IMR-90 (cell line): ENCODE data around the gene CTF1. TPM values are rescaled to one million over a fixed set of nuclear protein-coding genes. Genes with fewer than 3 reads are reported as not detected.

Source experiments
- ATAC-seq: fragments of 200-7000 bp; cut with Tn5 transposase; 2 replicates; pipeline ENCODE4 v1.9.1; 2020; ENCODE audit warnings: low read depth, mild to moderate bottlenecking, moderate library complexity
- BruUV-seq: library from RNA; stranded (reverse); fragments of 400-500 nt; replicated peaks from 2 replicates; lab custom pipeline; 2021; lab: Mats Ljungman, UMichigan
- CTCF ChIA-PET: fragments of 300-600 bp; formaldehyde crosslinking; extraction: SDS; loops from one replicate; lab custom pipeline; 2021; ENCODE audit warnings: antibody characterized with exemption; lab: Yijun Ruan, JAX
- POLR2A ChIA-PET: fragments of 300-600 bp; sonication (Branson Sonifier 250); formaldehyde crosslinking; loops from one replicate; lab custom pipeline; 2022; ENCODE audit warnings: antibody characterized with exemption; ENCODE audit not compliant: unreplicated experiment; lab: Charles Lee
- DNase-seq: peaks from one replicate; pipeline ENCODE4 v3.0.0; 2013
- H2AFZ ChIP-seq: replicated peaks from 2 replicates; pipeline ENCODE3; 2013; ENCODE audit warnings: low read length, mild to moderate bottlenecking; ENCODE audit not compliant: poor library complexity
- H2AK5ac ChIP-seq: 2 replicates; pipeline ENCODE4 v1.6.1; 2013; ENCODE audit warnings: low read depth, low read length, inconsistent platforms
- H2AK9ac ChIP-seq: replicated peaks from 2 replicates; pipeline ENCODE3; 2013; ENCODE audit warnings: mild to moderate bottlenecking, low read depth, low read length, moderate library complexity; ENCODE audit not compliant: poor library complexity
- H2BK120ac ChIP-seq: 2 replicates; pipeline ENCODE4 v1.6.1; 2013; ENCODE audit warnings: low read depth, low read length, inconsistent platforms
- H2BK15ac ChIP-seq: 3 replicates; pipeline ENCODE4 v1.6.1; 2013; ENCODE audit warnings: low read depth, low read length, inconsistent platforms
- H2BK20ac ChIP-seq: 2 replicates; pipeline ENCODE4 v1.6.1; 2013; ENCODE audit warnings: low read depth, mild to moderate bottlenecking, inconsistent platforms, low read length, moderate library complexity
- H2BK5ac ChIP-seq: 2 replicates; pipeline ENCODE4 v1.6.1; 2013; ENCODE audit warnings: mild to moderate bottlenecking, low read depth, low read length, inconsistent platforms; ENCODE audit not compliant: poor library complexity, severe bottlenecking
- H3K14ac ChIP-seq: replicated peaks from 2 replicates; pipeline ENCODE4 v1.6.1; 2013; ENCODE audit warnings: low read depth, low read length, inconsistent platforms
- H3K18ac ChIP-seq: 2 replicates; pipeline ENCODE4 v1.6.1; 2013; ENCODE audit warnings: low read depth, low read length, control low read depth
- H3K23ac ChIP-seq: 2 replicates; pipeline ENCODE4 v1.6.1; 2013; ENCODE audit warnings: low read depth, low read length, inconsistent platforms
- H3K27ac ChIP-seq: 2 replicates; pipeline ENCODE4 v1.5.1; 2013; ENCODE audit warnings: mild to moderate bottlenecking, control low read depth, low read length; ENCODE audit not compliant: insufficient read depth
- H3K27me3 ChIP-seq: 2 replicates; pipeline ENCODE4 v1.6.1; 2013; ENCODE audit warnings: low read length; ENCODE audit not compliant: control insufficient read depth, insufficient read depth
- H3K36me3 ChIP-seq: 2 replicates; pipeline ENCODE4 v1.6.1; 2013; ENCODE audit warnings: low read length, mixed read lengths; ENCODE audit not compliant: control insufficient read depth, insufficient read depth
- H3K4ac ChIP-seq: 2 replicates; pipeline ENCODE4 v1.6.1; 2013; ENCODE audit warnings: low read depth, low read length, inconsistent platforms
- H3K4me1 ChIP-seq: 2 replicates; pipeline ENCODE4 v1.6.1; 2013; ENCODE audit warnings: low read length, mixed read lengths; ENCODE audit not compliant: control insufficient read depth, insufficient read depth
- H3K4me2 ChIP-seq: 2 replicates; pipeline ENCODE4 v1.6.1; 2013; ENCODE audit warnings: low read depth, mild to moderate bottlenecking, control low read depth, low read length, moderate library complexity
- H3K4me3 ChIP-seq: 2 replicates; pipeline ENCODE4 v1.5.1; 2013; ENCODE audit warnings: low read depth, mild to moderate bottlenecking, control low read depth, low read length, moderate library complexity; ENCODE audit not compliant: insufficient read depth
- H3K56ac ChIP-seq: 2 replicates; pipeline ENCODE4 v1.6.1; 2013; ENCODE audit warnings: low read length, inconsistent platforms; ENCODE audit not compliant: insufficient read depth; ENCODE audit errors: extremely low read depth
- H3K79me1 ChIP-seq, 2 experiments: 2 replicates each; pipeline ENCODE4 v1.6.1; 2013; ENCODE audit warnings: low read length in 2 of 2, inconsistent platforms in 1 of 2, low read depth in 1 of 2
- H3K9ac ChIP-seq: 2 replicates; pipeline ENCODE4 v1.6.1; 2013; ENCODE audit warnings: low read depth, low read length, control low read depth
- H3K9me1 ChIP-seq: 2 replicates; pipeline ENCODE4 v1.6.1; 2013; ENCODE audit warnings: low read length, inconsistent platforms; ENCODE audit not compliant: insufficient read depth
- H3K9me3 ChIP-seq: 2 replicates; pipeline ENCODE4 v1.6.1; 2013; ENCODE audit warnings: low read length; ENCODE audit not compliant: control insufficient read depth, insufficient read depth
- H4K20me1 ChIP-seq: 2 replicates; pipeline ENCODE4 v1.6.1; 2013; ENCODE audit warnings: low read length, inconsistent platforms; ENCODE audit not compliant: insufficient read depth
- H4K5ac ChIP-seq: 2 replicates; pipeline ENCODE4 v1.6.1; 2013; ENCODE audit warnings: mild to moderate bottlenecking, low read depth, low read length, control low read depth
- H4K8ac ChIP-seq, 2 experiments: 2 replicates each; pipeline ENCODE4 v1.6.1; 2013; ENCODE audit warnings: low read depth in 2 of 2, low read length in 2 of 2, control low read depth in 1 of 2, inconsistent platforms in 1 of 2
- H4K91ac ChIP-seq: 2 replicates; pipeline ENCODE4 v1.6.1; 2013; ENCODE audit warnings: low read depth, low read length, inconsistent platforms; ENCODE audit not compliant: insufficient read depth
- BHLHE40 ChIP-seq: fragments of 150-350 bp; IDR thresholded peaks from 2 replicates; pipeline ENCODE4 v1.6.1; 2016; ENCODE audit warnings: mild to moderate bottlenecking, low read depth, low read length
- CEBPB ChIP-seq: IDR thresholded peaks from 2 replicates; pipeline ENCODE4 v1.6.1; 2012; ENCODE audit warnings: low read depth, low read length, improper control_type of control experiment
- ELK1 ChIP-seq: fragments of 150-350 bp; IDR thresholded peaks from 2 replicates; pipeline ENCODE4 v1.6.1; 2016; ENCODE audit warnings: low read depth, mild to moderate bottlenecking, low read length, moderate library complexity, borderline replicate concordance
- FOS ChIP-seq: fragments of 150-350 bp; IDR thresholded peaks from 2 replicates; pipeline ENCODE4 v1.6.1; 2016; ENCODE audit warnings: low read depth, low read length
- MAFK ChIP-seq: IDR thresholded peaks from 2 replicates; pipeline ENCODE4 v1.6.1; 2012; ENCODE audit warnings: low read depth, low read length, improper control_type of control experiment
- MXI1 ChIP-seq: IDR thresholded peaks from 2 replicates; pipeline ENCODE4 v1.6.1; 2012; ENCODE audit warnings: low read depth, mild to moderate bottlenecking, low read length, moderate library complexity, borderline replicate concordance
- POLR2A ChIP-seq: IDR thresholded peaks from 2 replicates; pipeline ENCODE4 v1.6.1; 2012; ENCODE audit warnings: mild to moderate bottlenecking, low read depth, low read length
- RAD21 ChIP-seq: IDR thresholded peaks from 2 replicates; pipeline ENCODE4 v1.6.1; 2012; ENCODE audit warnings: low read length, improper control_type of control experiment
- RCOR1 ChIP-seq: IDR thresholded peaks from 2 replicates; pipeline ENCODE4 v1.6.1; 2012; ENCODE audit warnings: mild to moderate bottlenecking, low read length, improper control_type of control experiment; ENCODE audit not compliant: insufficient replicate concordance
- RFX5 ChIP-seq: IDR thresholded peaks from 2 replicates; pipeline ENCODE4 v1.8.0; 2012; ENCODE audit warnings: low read depth, mild to moderate bottlenecking, low read length, moderate library complexity
- SMC3 ChIP-seq: fragments of 150-350 bp; IDR thresholded peaks from 2 replicates; pipeline ENCODE4 v1.6.1; 2016; ENCODE audit warnings: low read depth, mild to moderate bottlenecking, antibody characterized with exemption, low read length, moderate library complexity
- USF2 ChIP-seq: fragments of 150-350 bp; IDR thresholded peaks from 2 replicates; pipeline ENCODE4 v1.6.1; 2017; ENCODE audit warnings: mild to moderate bottlenecking, antibody characterized with exemption, low read length, low read depth
- WGBS, 2 experiments: methylation state at CpG; one replicate each; pipeline versions ENCODE4 v1.1.5 to v1.1.7; 2013; ENCODE audit warnings: missing lambda C conversion rate in 2 of 2; ENCODE audit not compliant: insufficient read length in 1 of 2; ENCODE audit errors: extremely low coverage in 2 of 2; 5-methylcytosine and 5-hydroxymethylcytosine counted together
- dilution Hi-C: fragments of 300-500 bp; cut with HindIII; formaldehyde crosslinking; loops from one replicate; pipeline ENCODE4 v1.14.3; 2018; ENCODE audit warnings: low sequenced_read_pairs; ENCODE audit not compliant: unreplicated experiment
- in situ Hi-C: fragments of 300-500 bp; cut with MboI; formaldehyde crosslinking; loops from 3 replicates; pipeline ENCODE4 v1.14.3; 2019; ENCODE audit warnings: low sequenced_read_pairs, inconsistent platforms, mixed read lengths
- intact Hi-C: fragments of 100-400 bp; cut with micrococcal nuclease; formaldehyde crosslinking; loops from 2 replicates; pipeline ENCODE4 v1.10.0; 2022
- polyA plus RNA-seq, 3 experiments: library from polyadenylated mRNA; depleted of rRNA; stranded (reverse); fragments of >200 nt; gene quantifications; 2 replicates each; pipeline ENCODE4 v1.2.3, GENCODE V29; 2012; ENCODE audit warnings: low replicate concordance in 1 of 3
- total RNA-seq: library from RNA; depleted of rRNA; stranded (reverse); fragments of >200 nt; gene quantifications from 2 replicates; pipeline ENCODE4 v1.2.3, GENCODE V29; 2012

The CTF1 gene
- total and polyA plus RNA-seq, 2 of the 4 experiments (the other 2 are of a cell fraction): 0.18 to 12.9 TPM

- intact Hi-C loops (no loop called here), in situ Hi-C loops (no loop called here), dilution Hi-C loops (no loop called here)
- TF ChIP-seq RFX5 (no peak), SMC3 (no peak), MAFK (no peak), ELK1 (no peak), POLR2A (no peak), BHLHE40 (no peak), USF2 (no peak), RCOR1 (no peak), RAD21 (no peak), FOS (no peak), CEBPB (no peak), MXI1 (no peak)
- Histone ChIP-seq H3K18ac (no peak overlapping the region), H2AK5ac (no peak overlapping the region), H4K5ac (no peak overlapping the region), H3K56ac (no peak overlapping the region), H3K9me3 (no peaks in the 10 kb centered on the region), H3K14ac (no peak overlapping the region), H4K91ac (no peak overlapping the region), H3K4me3 (no peak overlapping the region), H3K4me1 (no peaks in the 10 kb centered on the region), H3K79me1 (peaks cover 0 to 8% of the 10 kb centered on the region in 2 experiments; a peak in 2 of 4 replicates), H3K27me3 (no peaks in the 10 kb centered on the region), H3K27ac (no peak overlapping the region), H3K9me1 (peaks cover 4% of the 10 kb centered on the region; the same call in 1 of the 2 replicates), H3K9ac (no peak overlapping the region), H2AK9ac (no peak overlapping the region), H3K23ac (no peak overlapping the region), H4K20me1 (no peaks in the 10 kb centered on the region; the same call in 1 of the 2 replicates), H3K4me2 (no peak overlapping the region), H3K36me3 (peaks cover 16% of the 10 kb centered on the region), H3K4ac (no peak overlapping the region), H2BK15ac (no peak overlapping the region), H2AFZ (no peak overlapping the region), H2BK5ac (no peak overlapping the region), H4K8ac (no peak overlapping the region), H2BK120ac (no peak overlapping the region), H2BK20ac (no peak overlapping the region)
- CTCF ChIA-PET: interaction anchor here (1.0 to 1.1 kb wide), 2 partner anchors 11 to 44 kb away, joined by 5 to 7 read pairs; no protein-coding TSS in a partner anchor
- WGBS, 2 experiments: 100% methylated on average over 1 of the region's 3 CpGs; no CpG with 5 or more reads in 1 of the 2 experiments
- ATAC-seq: no peak
- BruUV-seq: no TSS peak
- DNase-seq: no peak
- POLR2A ChIA-PET: no interaction called here
These were observed 38.3 kb upstream of the CTF1 start for GRCh38 chr16:30858111-30858495.
